Body of pancreas (tissue), 4 donors: Measurements from ENCODE around the gene NBDY.

Experiments
- POLR2A ChIP-seq, 3 donors: fragments of 450-650 bp; IDR thresholded peaks; one replicate each; pipeline ENCODE4 v1.6.1; 2016; ENCODE audit warnings: antibody characterized with exemption in 3 of 3, mild to moderate bottlenecking in 2 of 3
- TF ChIP-seq, protein P1 (sequence below), 7 experiments: fragments of 450-650 bp in 4 of 7; fragments of 200-600 bp in 3 of 7; sonication (generic) in 3 of 7; IDR thresholded peaks; one replicate each; pipeline ENCODE4 v1.5.1; 2016 to 2019; ENCODE audit warnings: antibody characterized with exemption in 7 of 7

DNA sequence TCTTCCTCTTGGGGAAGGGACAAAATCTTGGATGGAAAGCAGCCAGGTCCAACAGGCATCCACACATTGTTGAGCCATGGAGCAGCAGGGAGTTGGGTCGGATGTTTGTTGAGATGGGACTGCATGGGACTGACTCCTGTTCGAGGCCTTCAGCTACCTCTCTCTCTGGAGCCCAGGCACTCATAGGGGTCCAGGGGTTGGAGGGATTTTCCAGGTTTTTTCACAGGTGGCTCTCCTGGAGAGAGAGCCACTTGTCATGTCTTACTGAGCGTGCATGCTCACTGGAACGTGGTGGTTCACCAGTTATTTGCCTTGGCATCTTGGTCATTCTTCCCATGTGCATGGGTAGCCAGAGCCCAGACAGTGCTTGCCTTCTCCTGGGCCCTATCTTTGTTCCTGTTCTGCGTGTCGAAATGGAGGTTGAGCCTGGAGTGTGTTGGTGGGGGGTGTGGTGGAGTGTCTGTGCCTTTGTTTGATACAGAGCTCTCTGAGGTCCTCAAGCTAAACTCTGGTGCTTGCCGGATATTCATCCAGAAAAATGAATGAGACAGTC, 60.6 kb downstream of the NBDY start:
- TF ChIP-seq, protein P1, sequence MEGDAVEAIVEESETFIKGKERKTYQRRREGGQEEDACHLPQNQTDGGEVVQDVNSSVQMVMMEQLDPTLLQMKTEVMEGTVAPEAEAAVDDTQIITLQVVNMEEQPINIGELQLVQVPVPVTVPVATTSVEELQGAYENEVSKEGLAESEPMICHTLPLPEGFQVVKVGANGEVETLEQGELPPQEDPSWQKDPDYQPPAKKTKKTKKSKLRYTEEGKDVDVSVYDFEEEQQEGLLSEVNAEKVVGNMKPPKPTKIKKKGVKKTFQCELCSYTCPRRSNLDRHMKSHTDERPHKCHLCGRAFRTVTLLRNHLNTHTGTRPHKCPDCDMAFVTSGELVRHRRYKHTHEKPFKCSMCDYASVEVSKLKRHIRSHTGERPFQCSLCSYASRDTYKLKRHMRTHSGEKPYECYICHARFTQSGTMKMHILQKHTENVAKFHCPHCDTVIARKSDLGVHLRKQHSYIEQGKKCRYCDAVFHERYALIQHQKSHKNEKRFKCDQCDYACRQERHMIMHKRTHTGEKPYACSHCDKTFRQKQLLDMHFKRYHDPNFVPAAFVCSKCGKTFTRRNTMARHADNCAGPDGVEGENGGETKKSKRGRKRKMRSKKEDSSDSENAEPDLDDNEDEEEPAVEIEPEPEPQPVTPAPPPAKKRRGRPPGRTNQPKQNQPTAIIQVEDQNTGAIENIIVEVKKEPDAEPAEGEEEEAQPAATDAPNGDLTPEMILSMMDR (IDR thresholded peaks at IDR 0.05) = no peak
- TF ChIP-seq POLR2A (IDR thresholded peaks at IDR 0.05) = no peak
